ENCODE data around the gene PJVK.
A peak's percentile ranks its signal among the peaks of the same experiment; 100 is the strongest.
"Not testable (repeated sequence)": the region's sequence is repeated elsewhere in the genome, so short reads cannot be mapped to it uniquely, and the experiment has no call there.

PJVK gene

GRCh38 chr2:178441426-178441825 is 9.8 kb upstream of the PJVK start:
- no peak for DNase-seq

GRCh38 chr2:178448968-178449661 is 2.1 kb upstream of the PJVK start:
- DNase-seq: no peak

GRCh38 chr2:178449700-178450523 is 1.3 kb upstream of the PJVK start:
- DNase-seq: no peak

GRCh38 chr2:178450524-178450773 is 729 bp upstream of the PJVK start:
- no peak for DNase-seq

- no peak for DNase-seq
Measured at GRCh38 chr2:178452334-178452733, 1.2 kb downstream of the PJVK start.

- no peak for DNase-seq
Measured at GRCh38 chr2:178452870-178453269, 1.7 kb downstream of the PJVK start.

GRCh38 chr2:178455947-178456346 is 4.8 kb downstream of the PJVK start:
- DNase-seq: no peak

GRCh38 chr2:178457390-178457886 is 6.3 kb downstream of the PJVK start:
- no peak for DNase-seq

- DNase-seq: no peak
Measured at GRCh38 chr2:178469219-178469849, 18.2 kb downstream of the PJVK start.

- DNase-seq: not testable (repeated sequence)
Measured at GRCh38 chr2:178471313-178471712, 20.1 kb downstream of the PJVK start.

- no peak for DNase-seq
Measured at GRCh38 chr2:178473373-178473772, 22.2 kb downstream of the PJVK start.

GRCh38 chr2:178473931-178474330 is 22.8 kb downstream of the PJVK start:
- no peak for DNase-seq

GRCh38 chr2:178474560-178474959 is 23.4 kb downstream of the PJVK start:
- DNase-seq: no peak

GRCh38 chr2:178476477-178476876 is 25.3 kb downstream of the PJVK start:
- DNase-seq: no peak

- peak in 1 of 2 experiments; percentile 38 for DNase-seq
Measured at GRCh38 chr2:178477443-178478129, 26.4 kb downstream of the PJVK start.

- peak in 1 of 2 experiments; percentile 40 for DNase-seq
Measured at GRCh38 chr2:178478130-178478438, 26.9 kb downstream of the PJVK start.

- peak; percentile 79 to 86 for DNase-seq
Measured at GRCh38 chr2:178478439-178479274, 27.5 kb downstream of the PJVK start, which contains the start of gene FKBP7. TSS of gene FKBP7 (minus strand) at chr2:178478600. CDS start at chr2:178478499, 101 bp downstream.

GRCh38 chr2:178479275-178479616 is 28.1 kb downstream of the PJVK start:
- no peak for DNase-seq

GRCh38 chr2:178479758-178480226 is 28.6 kb downstream of the PJVK start:
- no peak for DNase-seq

- DNase-seq: peak; percentile 88 to 93
Measured at GRCh38 chr2:178480227-178481181, 29.3 kb downstream of the PJVK start, which contains the start of gene PLEKHA3. TSS of gene PLEKHA3 (plus strand) at chr2:178480457. CDS start at chr2:178480870, 413 bp downstream.

GRCh38 chr2:178482437-178482836 is 31.3 kb downstream of the PJVK start:
- no peak for DNase-seq

Data from NCI-H2081 (cell line).